GM19328 (cell line): Measurements from ENCODE around the gene IFIT1.
A peak's percentile ranks its signal among the peaks of the same experiment; 100 is the strongest.
"Not testable (repeated sequence)": the region's sequence is repeated elsewhere in the genome, so short reads cannot be mapped to it uniquely, and the experiment has no call there.

ENCODE experiments used
- ATAC-seq: cut with Tn5 transposase; IDR thresholded peaks from one replicate; pipeline ENCODE4 v1.9.1; 2021; ENCODE audit warnings: mild to moderate bottlenecking, moderate library complexity; ENCODE audit not compliant: unreplicated experiment

The IFIT1 gene

GRCh38 chr10:89398003-89398749 lies 5.8 kb downstream of the IFIT1 start:
- no peak for ATAC-seq

GRCh38 chr10:89399956-89400355 lies 7.5 kb downstream of the IFIT1 start:
- ATAC-seq = no peak

- no peak for ATAC-seq
These were observed 10.6 kb downstream of the IFIT1 start for GRCh38 chr10:89403043-89403442.

GRCh38 chr10:89404104-89405047 lies 12.0 kb downstream of the IFIT1 start:
- no peak for ATAC-seq

- not testable (repeated sequence) for ATAC-seq
These were observed 13.8 kb downstream of the IFIT1 start for GRCh38 chr10:89406178-89406577.

GRCh38 chr10:89407792-89408191 lies 15.4 kb downstream of the IFIT1 start:
- not testable (repeated sequence) for ATAC-seq

- not testable (repeated sequence) for ATAC-seq
These were observed 16.9 kb downstream of the IFIT1 start for GRCh38 chr10:89409282-89409681.

GRCh38 chr10:89410551-89410950 lies 18.1 kb downstream of the IFIT1 start:
- ATAC-seq = not testable (repeated sequence)

- not testable (repeated sequence) for ATAC-seq
These were observed 18.7 kb downstream of the IFIT1 start for GRCh38 chr10:89411135-89411534.

- ATAC-seq = not testable (repeated sequence)
These were observed 19.9 kb downstream of the IFIT1 start for GRCh38 chr10:89412276-89412675.

GRCh38 chr10:89413398-89413912 lies 21.0 kb downstream of the IFIT1 start:
- no peak for ATAC-seq

- peak; percentile 73 for ATAC-seq
These were observed 21.9 kb downstream of the IFIT1 start, which contains the start of gene IFIT5 for GRCh38 chr10:89414146-89414878. Gene IFIT5, plus strand, starts transcription at chr10:89414568. Its CDS starts 231 bp downstream, at chr10:89414799.

GRCh38 chr10:89414879-89415821 lies 22.7 kb downstream of the IFIT1 start:
- peak; percentile 28 for ATAC-seq

- ATAC-seq = no peak
These were observed 24.0 kb downstream of the IFIT1 start for GRCh38 chr10:89416465-89416864.

GRCh38 chr10:89419548-89419947 lies 27.1 kb downstream of the IFIT1 start:
- ATAC-seq = no peak

- no peak for ATAC-seq
These were observed 28.6 kb downstream of the IFIT1 start for GRCh38 chr10:89421018-89421476.

GRCh38 chr10:89425000-89425399 lies 32.6 kb downstream of the IFIT1 start:
- no peak for ATAC-seq

- ATAC-seq = no peak
These were observed 33.9 kb downstream of the IFIT1 start for GRCh38 chr10:89426230-89426868.

- no peak for ATAC-seq
These were observed 35.2 kb downstream of the IFIT1 start for GRCh38 chr10:89427629-89428028.
